Measurements from ENCODE around the gene MSRB3. TPM values are rescaled to one million over a fixed set of nuclear protein-coding genes. Genes with fewer than 3 reads are reported as not detected.

MSRB3 gene
- total and polyA plus RNA-seq, 2 donors (not counting 1 experiment from before 2014, with no cell fraction given), result not detected

DNA sequence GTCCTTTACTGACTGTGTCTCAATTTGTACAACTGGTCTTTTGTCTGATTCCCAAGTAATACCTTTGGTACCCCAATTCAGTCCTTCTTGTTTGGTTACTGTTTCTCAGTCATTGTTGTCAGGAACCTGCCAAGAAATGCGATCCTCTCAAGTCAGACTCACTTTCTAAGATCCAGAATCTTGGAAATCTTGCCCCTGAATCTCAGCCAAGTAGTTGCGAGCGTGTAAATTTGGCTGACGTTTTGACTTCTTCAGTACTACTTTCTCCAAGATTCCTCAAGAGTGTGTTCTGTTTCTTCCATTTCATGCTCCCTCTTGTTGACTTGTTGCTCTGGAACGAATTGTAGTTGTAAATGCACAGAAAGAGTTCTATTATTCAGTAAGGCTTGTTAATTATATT lies 114.0 kb downstream of the MSRB3 start:
- CTCF ChIA-PET, result no interaction called here
- Histone ChIP-seq H3K4me3 (ENCODE audit: control extremely low read depth in 1 of 5, extremely low read depth in 1 of 5, insufficient read depth in 1 of 5, low read depth in 2 of 5, low read length in 4 of 5) (no peak overlapping the region), H3K27ac (ENCODE audit: low read length in 2 of 2) (no peak overlapping the region), H3K4me2 (replicated peaks; ENCODE audit: low read depth, low read length, poor library complexity, severe bottlenecking) (no peak overlapping the region), H3K27me3 (replicated peaks in 1 of 4; ENCODE audit: control extremely low read depth in 1 of 4, control insufficient read depth in 3 of 4, insufficient read depth in 4 of 4, low read length in 3 of 4) (no peaks in the 10 kb centered on the region), H3K9ac (ENCODE audit: low read length) (no peak overlapping the region), H2AFZ (ENCODE audit: insufficient read depth, low read depth, low read length, poor library complexity, severe bottlenecking) (no peak overlapping the region), H4K20me1 (ENCODE audit: control insufficient read depth, insufficient read depth, low read length, poor library complexity, severe bottlenecking) (no peaks in the 10 kb centered on the region), H3K36me3 (replicated peaks in 1 of 2; ENCODE audit: control extremely low read depth in 1 of 2, control insufficient read depth in 1 of 2, extremely low read depth in 1 of 2, insufficient read depth in 2 of 2, low read length in 1 of 2) (no peaks in the 10 kb centered on the region), H3K4me1 (ENCODE audit: control insufficient read depth in 2 of 2, insufficient read depth in 2 of 2, low read length in 2 of 2) (no peaks in the 10 kb centered on the region), H3K79me2 (ENCODE audit: control insufficient read depth, insufficient read depth, low read length) (no peaks in the 10 kb centered on the region), H3K9me3 (ENCODE audit: control extremely low read depth in 1 of 3, control insufficient read depth in 2 of 3, insufficient read depth in 1 of 3, low read length in 2 of 3) (peaks cover 2 to 5% (median 3%) of the 10 kb centered on the region in 3 donors)
- TF ChIP-seq EZH2 (IDR thresholded peaks at IDR 0.05; ENCODE audit: borderline replicate concordance, insufficient read depth, low read depth, low read length, poor library complexity, severe bottlenecking), result no peak
- TF ChIP-seq, protein P1, sequence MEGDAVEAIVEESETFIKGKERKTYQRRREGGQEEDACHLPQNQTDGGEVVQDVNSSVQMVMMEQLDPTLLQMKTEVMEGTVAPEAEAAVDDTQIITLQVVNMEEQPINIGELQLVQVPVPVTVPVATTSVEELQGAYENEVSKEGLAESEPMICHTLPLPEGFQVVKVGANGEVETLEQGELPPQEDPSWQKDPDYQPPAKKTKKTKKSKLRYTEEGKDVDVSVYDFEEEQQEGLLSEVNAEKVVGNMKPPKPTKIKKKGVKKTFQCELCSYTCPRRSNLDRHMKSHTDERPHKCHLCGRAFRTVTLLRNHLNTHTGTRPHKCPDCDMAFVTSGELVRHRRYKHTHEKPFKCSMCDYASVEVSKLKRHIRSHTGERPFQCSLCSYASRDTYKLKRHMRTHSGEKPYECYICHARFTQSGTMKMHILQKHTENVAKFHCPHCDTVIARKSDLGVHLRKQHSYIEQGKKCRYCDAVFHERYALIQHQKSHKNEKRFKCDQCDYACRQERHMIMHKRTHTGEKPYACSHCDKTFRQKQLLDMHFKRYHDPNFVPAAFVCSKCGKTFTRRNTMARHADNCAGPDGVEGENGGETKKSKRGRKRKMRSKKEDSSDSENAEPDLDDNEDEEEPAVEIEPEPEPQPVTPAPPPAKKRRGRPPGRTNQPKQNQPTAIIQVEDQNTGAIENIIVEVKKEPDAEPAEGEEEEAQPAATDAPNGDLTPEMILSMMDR (IDR thresholded peaks at IDR 0.05), result no peak
- H3K4me1 Mint-ChIP-seq, result no peaks in the 10 kb centered on the region
- intact Hi-C loops (cut with micrococcal nuclease), result no loop called here
- POLR2A ChIA-PET, result no interaction called here
- no peak overlapping the region for H3K27ac Mint-ChIP-seq
- DNase-seq (no peak), ATAC-seq (ENCODE audit: low read depth) (no peak)
- H3K4me3 Mint-ChIP-seq, result no peak overlapping the region
- H3K27me3 Mint-ChIP-seq, result no peaks in the 10 kb centered on the region
- 94% methylated on average over 2 of the region's 5 CpGs for WGBS (ENCODE audit: insufficient coverage)
- H3K9me3 Mint-ChIP-seq (ENCODE audit: insufficient read depth), result peaks cover 3% of the 10 kb centered on the region

DNA sequence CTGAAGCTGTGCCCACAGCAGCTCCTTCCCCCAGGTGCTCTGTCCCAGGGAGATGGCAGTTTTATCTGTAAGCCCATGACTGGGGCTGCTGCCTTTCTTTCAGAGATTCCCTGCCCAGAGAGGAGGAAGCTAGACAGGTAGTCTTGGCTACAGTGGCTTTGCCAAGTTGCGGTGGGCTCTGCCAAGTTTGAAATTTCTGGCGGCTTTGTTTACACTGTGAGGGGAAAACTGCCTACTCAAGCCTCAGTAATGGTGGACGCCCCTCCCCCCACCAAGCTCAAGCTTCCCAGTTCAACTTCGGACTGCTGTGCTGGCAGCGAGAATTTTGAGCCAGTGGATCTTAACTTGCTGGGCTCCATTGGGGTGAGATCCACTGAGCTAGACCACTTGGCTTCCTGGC lies 124.7 kb downstream of the MSRB3 start:
- Histone ChIP-seq H3K36me3 (replicated peaks in 1 of 2; ENCODE audit: control extremely low read depth in 1 of 2, control insufficient read depth in 1 of 2, extremely low read depth in 1 of 2, insufficient read depth in 2 of 2, low read length in 1 of 2) (no peaks in the 10 kb centered on the region), H3K4me3 (ENCODE audit: control extremely low read depth in 1 of 5, extremely low read depth in 1 of 5, insufficient read depth in 1 of 5, low read depth in 2 of 5, low read length in 4 of 5) (no peak overlapping the region), H2AFZ (ENCODE audit: insufficient read depth, low read depth, low read length, poor library complexity, severe bottlenecking) (no peak overlapping the region), H3K4me1 (ENCODE audit: control insufficient read depth in 2 of 2, insufficient read depth in 2 of 2, low read length in 2 of 2) (no peaks in the 10 kb centered on the region), H3K79me2 (ENCODE audit: control insufficient read depth, insufficient read depth, low read length) (no peaks in the 10 kb centered on the region), H3K9ac (ENCODE audit: low read length) (no peak overlapping the region), H3K27me3 (replicated peaks in 1 of 4; ENCODE audit: control extremely low read depth in 1 of 4, control insufficient read depth in 3 of 4, insufficient read depth in 4 of 4, low read length in 3 of 4) (no peaks in the 10 kb centered on the region), H3K4me2 (replicated peaks; ENCODE audit: low read depth, low read length, poor library complexity, severe bottlenecking) (no peak overlapping the region), H3K27ac (ENCODE audit: low read length in 2 of 2) (no peak overlapping the region), H4K20me1 (ENCODE audit: control insufficient read depth, insufficient read depth, low read length, poor library complexity, severe bottlenecking) (no peaks in the 10 kb centered on the region), H3K9me3 (ENCODE audit: control extremely low read depth in 1 of 3, control insufficient read depth in 2 of 3, insufficient read depth in 1 of 3, low read length in 2 of 3) (peaks cover 0 to 11% (median 0%) of the 10 kb centered on the region in 3 donors)
- DNase-seq, result no peak
- Mint-ChIP-seq H3K27me3 (no peaks in the 10 kb centered on the region), H3K9me3 (ENCODE audit: insufficient read depth) (peaks cover 3% of the 10 kb centered on the region), H3K27ac (no peak overlapping the region), H3K4me1 (no peaks in the 10 kb centered on the region), H3K4me3 (no peak overlapping the region)
- 92% methylated on average over 4 of the region's 5 CpGs for WGBS (ENCODE audit: insufficient coverage)
- no peak for TF ChIP-seq EZH2 (IDR thresholded peaks at IDR 0.05; ENCODE audit: borderline replicate concordance, insufficient read depth, low read depth, low read length, poor library complexity, severe bottlenecking)
- TF ChIP-seq, protein P1 (IDR thresholded peaks at IDR 0.05), result no peak
- ChIA-PET CTCF (no interaction called here), POLR2A (no interaction called here)
- ATAC-seq (ENCODE audit: low read depth), result no peak
- intact Hi-C loops (cut with micrococcal nuclease), result no loop called here

Measured in B cell (primary cell).